Measurements from ENCODE around the gene FAM43B.

DNA sequence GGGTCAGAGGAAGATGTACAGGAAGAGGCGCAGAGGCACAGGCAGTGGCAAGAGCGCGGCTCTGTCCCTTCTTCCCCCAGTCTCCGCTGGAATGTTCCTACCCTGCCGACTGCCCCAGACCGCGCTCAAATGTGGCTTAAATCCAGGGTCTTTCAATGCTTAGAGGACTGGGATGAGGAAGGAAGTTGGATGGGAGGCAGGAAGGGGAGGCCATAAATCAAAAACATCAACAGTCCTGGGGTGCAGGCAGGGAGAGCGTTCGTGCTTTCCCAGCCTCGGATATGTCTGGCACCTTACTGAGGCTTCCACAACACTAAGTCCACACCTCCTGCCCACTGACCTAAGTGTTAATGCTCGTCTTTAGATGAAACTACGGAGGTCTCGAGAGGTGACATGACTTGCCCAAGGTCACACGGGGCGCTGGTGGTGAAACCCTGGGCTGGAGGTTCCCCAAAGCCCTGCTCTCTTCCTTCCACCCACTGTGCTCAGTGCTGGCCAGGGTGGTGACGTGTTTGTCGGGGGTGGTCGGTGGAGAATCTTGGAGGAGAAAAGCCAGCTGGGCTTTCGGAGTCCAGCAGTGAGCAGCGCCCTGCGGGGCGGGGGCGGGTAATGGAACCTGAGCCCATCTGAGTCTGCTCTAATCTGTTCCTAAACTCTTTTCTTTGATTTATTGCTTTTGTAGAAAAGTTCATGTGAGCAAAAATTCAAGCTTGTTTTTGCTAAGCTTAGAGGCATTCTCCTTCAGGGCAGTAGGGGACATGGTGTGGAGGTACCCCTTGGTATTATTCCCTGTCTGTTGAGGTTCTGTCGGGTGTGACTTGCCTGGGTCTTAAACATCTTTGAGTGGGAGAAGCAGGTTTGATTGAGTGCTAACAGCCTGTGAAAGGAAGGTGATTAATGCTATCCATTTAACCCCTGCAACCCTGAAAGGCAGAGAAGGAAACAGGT, 37.2 kb downstream of the FAM43B start:
- TF ChIP-seq, protein P1, sequence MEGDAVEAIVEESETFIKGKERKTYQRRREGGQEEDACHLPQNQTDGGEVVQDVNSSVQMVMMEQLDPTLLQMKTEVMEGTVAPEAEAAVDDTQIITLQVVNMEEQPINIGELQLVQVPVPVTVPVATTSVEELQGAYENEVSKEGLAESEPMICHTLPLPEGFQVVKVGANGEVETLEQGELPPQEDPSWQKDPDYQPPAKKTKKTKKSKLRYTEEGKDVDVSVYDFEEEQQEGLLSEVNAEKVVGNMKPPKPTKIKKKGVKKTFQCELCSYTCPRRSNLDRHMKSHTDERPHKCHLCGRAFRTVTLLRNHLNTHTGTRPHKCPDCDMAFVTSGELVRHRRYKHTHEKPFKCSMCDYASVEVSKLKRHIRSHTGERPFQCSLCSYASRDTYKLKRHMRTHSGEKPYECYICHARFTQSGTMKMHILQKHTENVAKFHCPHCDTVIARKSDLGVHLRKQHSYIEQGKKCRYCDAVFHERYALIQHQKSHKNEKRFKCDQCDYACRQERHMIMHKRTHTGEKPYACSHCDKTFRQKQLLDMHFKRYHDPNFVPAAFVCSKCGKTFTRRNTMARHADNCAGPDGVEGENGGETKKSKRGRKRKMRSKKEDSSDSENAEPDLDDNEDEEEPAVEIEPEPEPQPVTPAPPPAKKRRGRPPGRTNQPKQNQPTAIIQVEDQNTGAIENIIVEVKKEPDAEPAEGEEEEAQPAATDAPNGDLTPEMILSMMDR (IDR thresholded peaks at IDR 0.05) = no peak
- no peak for TF ChIP-seq POLR2A (IDR thresholded peaks at IDR 0.05)
